ENCODE data around the gene ERVV-1.
"Not testable (repeated sequence)": the region's sequence is repeated elsewhere in the genome, so short reads cannot be mapped to it uniquely, and the experiment has no call there.

Gene ERVV-1

DNA sequence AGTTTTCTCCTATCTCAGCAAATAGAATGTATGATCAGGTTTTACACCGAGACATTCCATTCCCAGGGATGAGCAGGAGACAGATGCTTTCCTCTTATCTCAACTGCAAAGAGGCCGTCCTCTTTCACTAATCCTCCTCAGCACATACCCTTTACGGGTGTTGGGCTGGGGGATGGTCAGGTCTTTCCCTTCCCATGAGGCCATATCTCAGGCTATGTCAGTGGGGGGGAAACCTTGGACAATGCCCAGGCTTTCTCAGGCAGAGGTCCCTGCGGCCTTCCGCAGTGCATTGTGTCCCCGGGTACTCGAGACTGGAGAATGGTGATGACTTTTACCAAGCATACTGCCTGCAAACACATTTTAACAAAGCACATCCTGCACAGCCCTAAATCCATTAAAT is 14.6 kb downstream of the ERVV-1 start:
- DNase-seq = not testable (repeated sequence)

DNA sequence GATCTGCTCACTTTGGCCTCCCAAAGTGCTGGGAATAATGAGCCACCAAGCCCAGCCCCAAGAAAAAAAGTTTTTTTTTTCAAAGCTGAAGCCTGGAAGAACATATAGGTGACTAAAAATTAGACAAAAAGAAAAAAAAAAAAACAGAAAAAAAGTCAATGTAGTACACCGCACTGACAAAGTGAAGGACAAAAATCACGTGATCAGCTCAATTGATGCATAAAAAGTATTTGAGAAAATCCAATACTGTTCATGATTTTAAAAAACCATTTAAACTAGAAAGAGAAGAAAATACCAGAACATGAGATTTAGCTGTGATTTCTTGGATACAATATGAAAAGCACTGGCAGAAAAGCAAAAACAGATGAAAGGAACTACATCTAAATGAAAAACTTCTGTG is 20.3 kb downstream of the ERVV-1 start:
- DNase-seq = no peak

DNA sequence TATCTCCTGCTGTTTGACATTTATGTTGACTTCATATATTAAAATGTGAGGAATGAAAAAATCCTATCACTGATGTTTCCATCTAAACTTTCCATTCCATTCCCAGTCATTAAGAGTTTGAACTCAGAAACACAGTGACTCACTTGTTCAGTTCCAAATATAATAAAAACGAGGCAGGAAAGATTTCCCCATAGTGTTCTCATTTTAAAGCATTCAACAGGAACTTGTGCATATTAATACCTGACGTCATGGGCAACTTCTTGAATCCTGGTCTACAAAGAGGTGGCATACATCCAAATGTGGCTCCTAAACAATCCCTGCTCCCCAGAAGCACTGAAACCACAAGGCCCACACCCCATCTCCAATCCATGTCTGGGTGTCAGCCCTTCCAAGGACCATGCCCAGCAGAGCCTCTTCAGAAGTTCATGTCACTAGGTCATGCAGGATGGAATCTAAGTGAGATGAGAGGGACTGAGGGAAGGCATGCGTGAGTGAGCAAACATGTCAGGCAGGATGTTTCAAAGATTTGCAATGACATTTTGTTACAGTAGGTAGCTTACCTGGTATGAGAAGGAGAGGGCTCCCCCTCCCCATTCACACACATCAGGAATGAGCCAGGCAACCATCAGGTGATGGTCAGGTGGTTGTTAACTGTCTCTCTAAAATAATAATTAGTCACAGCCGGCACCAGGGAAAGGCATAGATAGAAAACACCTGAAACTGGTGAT is 21.4 kb downstream of the ERVV-1 start:
- DNase-seq = no peak

DNA sequence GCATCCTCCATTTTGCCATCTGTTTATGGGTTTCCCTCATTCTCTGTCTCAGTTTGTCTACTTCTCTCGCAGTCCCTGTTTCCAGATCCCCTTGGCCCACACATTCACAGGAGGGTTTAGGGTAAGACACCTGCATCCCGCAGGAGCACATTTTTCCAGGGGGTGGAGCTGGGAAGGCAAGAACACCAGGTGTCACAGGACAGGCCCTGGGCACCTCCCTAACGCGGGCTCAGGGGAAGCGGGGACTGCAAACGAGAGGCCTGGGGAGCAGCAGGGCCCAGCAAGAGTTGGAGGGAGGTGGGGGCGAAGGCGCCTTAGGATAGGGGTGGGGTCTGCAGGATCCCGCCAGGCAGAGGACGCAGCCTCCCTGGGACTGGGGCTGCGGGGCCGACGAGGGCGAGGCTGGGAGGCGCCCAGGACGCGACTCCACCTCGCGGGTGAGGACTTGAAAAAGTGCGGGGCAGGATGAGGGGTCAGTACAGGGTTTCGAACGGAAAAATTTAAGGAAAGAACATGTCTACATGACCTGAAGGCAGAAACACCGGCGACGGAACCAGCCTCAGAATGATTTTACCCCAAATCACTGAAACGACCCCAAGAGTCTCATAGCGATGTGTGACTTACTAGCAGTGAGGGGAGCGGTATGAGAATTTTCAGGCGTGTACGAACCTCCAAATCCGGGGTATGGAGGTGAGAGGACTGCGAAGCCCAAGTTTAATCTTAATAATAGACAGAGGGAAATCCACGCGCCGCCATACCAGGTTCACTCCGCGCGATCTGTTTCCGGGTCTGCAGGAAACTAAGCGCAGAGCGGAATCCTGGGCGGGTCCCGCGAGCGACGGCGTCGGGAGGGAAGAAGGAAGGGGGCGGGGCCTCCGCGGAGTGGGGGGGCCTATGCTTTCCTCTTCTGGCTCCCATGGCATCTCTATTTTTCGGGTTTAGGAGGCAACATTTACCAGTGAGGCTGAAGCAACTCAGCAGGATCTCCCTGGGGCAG is 23.7 kb downstream of the ERVV-1 start:
- no peak for DNase-seq

DNA sequence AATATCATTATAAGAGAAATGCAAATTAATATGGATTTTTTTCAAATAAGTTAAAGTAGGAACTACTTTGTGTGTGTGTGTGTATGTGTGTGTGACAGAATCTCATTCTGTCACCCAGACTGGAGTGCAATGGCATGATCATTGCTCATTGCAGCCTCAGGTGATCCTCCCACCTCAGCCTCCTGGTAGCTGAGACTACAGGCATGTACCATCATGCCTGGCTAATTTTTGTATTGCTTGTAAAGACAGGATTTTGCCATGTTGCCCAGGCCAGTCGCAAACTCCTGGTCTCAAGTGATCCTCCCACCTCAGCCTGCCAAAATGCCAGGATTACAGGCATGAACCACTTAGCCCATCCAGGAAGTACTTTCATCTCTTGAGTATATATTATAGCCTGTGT is 27.6 kb downstream of the ERVV-1 start:
- no peak for DNase-seq

DNA sequence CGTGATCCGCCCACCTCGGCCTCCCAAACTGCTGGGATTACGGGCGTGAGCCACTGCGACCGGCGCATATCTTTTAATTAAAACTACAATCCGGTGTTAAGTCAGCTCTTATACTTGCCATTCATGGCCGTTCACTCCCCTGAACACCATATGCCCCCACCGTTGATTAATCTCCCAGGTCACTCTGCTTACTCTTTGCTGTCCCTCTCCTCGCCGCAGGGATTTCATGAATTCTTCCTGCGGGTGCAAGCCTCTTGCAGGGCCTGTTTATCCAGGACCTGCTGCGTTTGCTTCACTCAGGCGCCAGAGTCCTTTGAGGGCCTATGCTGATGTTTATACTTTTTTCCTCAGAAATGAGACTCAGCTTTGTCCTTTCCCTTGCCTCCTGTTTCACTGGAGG is 31.8 kb downstream of the ERVV-1 start:
- DNase-seq = no peak

DNA sequence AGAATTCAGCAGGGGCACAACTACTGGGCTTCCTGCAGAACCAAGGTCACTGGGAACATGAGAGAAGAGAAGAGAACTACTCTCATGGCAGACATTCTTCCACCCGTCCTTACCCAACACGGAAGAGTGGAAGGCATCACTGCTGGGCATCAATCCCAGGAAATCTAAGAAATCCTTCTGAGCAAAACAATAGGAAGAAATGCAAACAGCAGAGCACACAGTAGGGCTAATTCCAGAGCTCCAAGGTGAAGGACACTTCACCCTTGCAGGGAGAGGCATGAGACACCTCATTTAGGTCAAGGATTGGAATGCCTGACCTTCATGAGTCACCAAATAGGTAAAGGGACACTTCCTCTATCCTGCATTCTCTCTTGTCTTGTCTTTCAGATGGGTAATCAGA is 33.7 kb downstream of the ERVV-1 start:
- no peak for DNase-seq

DNA sequence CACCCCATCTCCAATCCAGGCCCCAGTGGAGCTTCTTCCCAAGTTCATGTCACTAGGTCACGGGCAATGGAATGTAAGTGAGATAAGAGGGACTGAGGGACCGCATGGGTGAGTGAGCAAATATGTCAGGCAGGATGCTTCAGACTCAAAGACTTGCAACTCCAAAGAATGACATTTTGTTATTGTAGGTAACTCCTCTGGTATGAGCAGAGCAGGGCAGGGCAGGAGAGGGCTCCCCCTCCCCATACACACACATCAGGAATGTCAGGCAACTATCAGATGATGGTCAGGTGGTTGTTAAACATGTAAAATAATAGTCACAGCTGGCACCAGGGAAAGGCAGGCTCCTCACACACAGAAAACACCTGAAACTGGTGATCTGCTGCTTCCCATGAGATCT is 41.4 kb downstream of the ERVV-1 start:
- no peak for DNase-seq

DNA sequence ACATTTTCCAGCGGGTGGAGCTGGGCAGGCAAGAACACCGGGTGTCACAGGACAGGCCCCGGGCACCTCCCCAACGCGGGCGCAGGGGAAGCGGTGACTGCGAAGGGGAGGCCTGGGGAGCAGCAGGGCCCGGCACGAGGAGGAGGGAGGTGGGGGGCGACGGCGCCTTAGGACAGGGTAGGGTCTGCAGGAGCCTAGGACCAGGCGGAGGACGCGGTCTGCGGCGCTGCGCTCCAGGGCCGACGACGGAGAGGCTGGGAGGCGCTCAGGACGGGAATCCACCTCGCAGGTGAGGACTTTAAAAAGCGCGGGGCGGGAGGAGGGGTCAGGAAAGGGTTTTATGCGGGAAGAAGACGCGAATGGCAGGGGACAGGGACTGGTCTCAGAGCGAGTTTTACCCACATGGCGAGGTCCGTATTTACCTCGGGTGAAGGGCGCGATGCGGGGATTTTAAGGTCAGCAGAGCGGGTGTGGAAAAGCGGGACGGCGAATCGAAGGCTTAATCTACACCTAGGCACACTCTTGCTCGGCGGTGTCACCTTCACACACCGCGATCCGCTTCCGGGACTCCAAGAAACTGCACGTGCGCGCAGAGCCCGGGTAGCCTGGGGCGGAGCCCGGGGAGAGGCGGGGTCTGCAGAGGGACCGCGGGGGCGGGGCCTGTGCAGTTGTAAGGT is 44.3 kb downstream of the ERVV-1 start:
- DNase-seq = no peak
